OCI-LY1 (cell line): ENCODE measurements around the gene SLC9A1.

Source experiments
- H2AFZ ChIP-seq: fragments of 200-600 bp; sonication (generic), shearing (Covaris generic); 2 replicates; pipeline ENCODE4 v1.6.0; 2014; ENCODE audit warnings: antibody characterized with exemption, mild to moderate bottlenecking, low read length
- H3F3A ChIP-seq: fragments of 200-600 bp; sonication (generic), shearing (Covaris generic); 2 replicates; pipeline ENCODE4 v1.6.0; 2014; ENCODE audit warnings: mild to moderate bottlenecking, antibody characterized with exemption, low read length, moderate library complexity; ENCODE audit not compliant: insufficient read depth
- H3K27ac ChIP-seq: fragments of 200-600 bp; sonication (generic); 2 replicates; pipeline ENCODE4 v1.5.1; 2014; ENCODE audit warnings: low read length, mixed run types, mild to moderate bottlenecking, low read depth; ENCODE audit not compliant: poor library complexity, severe bottlenecking
- H3K27me3 ChIP-seq: fragments of 200-600 bp; sonication (generic); 2 replicates; pipeline ENCODE4 v1.6.0; 2014; ENCODE audit warnings: antibody characterized with exemption, mild to moderate bottlenecking, low read length, moderate library complexity; ENCODE audit not compliant: insufficient read depth
- H3K36me3 ChIP-seq: fragments of 200-600 bp; sonication (generic); 2 replicates; pipeline ENCODE4 v1.6.1; 2014; ENCODE audit warnings: mild to moderate bottlenecking, antibody characterized with exemption, low read length, moderate library complexity, mixed read lengths; ENCODE audit not compliant: insufficient read depth
- H3K4me1 ChIP-seq: fragments of 200-600 bp; sonication (generic); 2 replicates; pipeline ENCODE4 v1.5.1; 2014; ENCODE audit warnings: mild to moderate bottlenecking, low read length, moderate library complexity; ENCODE audit not compliant: insufficient read depth, severe bottlenecking
- H3K4me2 ChIP-seq: fragments of 200-600 bp; sonication (generic), shearing (Covaris generic); 2 replicates; pipeline ENCODE4 v1.6.1; 2014; ENCODE audit warnings: low read length
- H3K4me3 ChIP-seq: fragments of 200-600 bp; sonication (generic); 2 replicates; pipeline ENCODE4 v1.5.1; 2014; ENCODE audit warnings: low read length, low read depth, mild to moderate bottlenecking, mixed read lengths; ENCODE audit not compliant: poor library complexity, severe bottlenecking
- H3K79me2 ChIP-seq: fragments of 200-600 bp; shearing (Covaris generic); 2 replicates; pipeline ENCODE4 v1.6.1; 2016; ENCODE audit warnings: mixed run types, low read length, mixed read lengths; ENCODE audit not compliant: insufficient read depth
- H3K9ac ChIP-seq: fragments of 200-600 bp; sonication (generic), shearing (Covaris generic); 2 replicates; pipeline ENCODE4 v1.6.1; 2014; ENCODE audit warnings: mild to moderate bottlenecking, low read length, mixed read lengths
- H3K9me2 ChIP-seq: fragments of 200-600 bp; sonication (generic), shearing (Covaris generic); 2 replicates; pipeline ENCODE4 v1.6.1; 2014; ENCODE audit warnings: low read depth, mild to moderate bottlenecking, low read length, mixed read lengths
- H3K9me3 ChIP-seq: fragments of 200-600 bp; shearing (Covaris generic); 2 replicates; pipeline ENCODE4 v1.6.1; 2014; ENCODE audit warnings: low read length, mixed read lengths
- H4K20me1 ChIP-seq: fragments of 200-600 bp; sonication (generic), shearing (Covaris generic); 2 replicates; pipeline ENCODE4 v1.6.0; 2016; ENCODE audit warnings: mild to moderate bottlenecking, low read length; ENCODE audit not compliant: insufficient read depth
- CTCF ChIP-seq: fragments of 200-600 bp; sonication (generic), shearing (Covaris generic); IDR thresholded peaks from 2 replicates; pipeline ENCODE4 v1.5.1; 2017; ENCODE audit warnings: mild to moderate bottlenecking, antibody characterized with exemption, low read length, moderate library complexity, mixed read lengths
- EZH2 ChIP-seq: fragments of 200-600 bp; sonication (generic), shearing (Covaris generic); IDR thresholded peaks from 2 replicates; pipeline ENCODE4 v1.8.0; 2017; ENCODE audit warnings: borderline replicate concordance, mixed run types, mild to moderate bottlenecking, antibody characterized with exemption, low read length, moderate library complexity, mixed read lengths

SLC9A1 gene

GRCh38 chr1:27102134-27102706 is 52.7 kb downstream of the SLC9A1 start:
- H3K9me3 ChIP-seq: no peaks in the 10 kb centered on the region
- H2AFZ ChIP-seq: no peak overlapping the region
- H3K9ac ChIP-seq: no peak overlapping the region
- H3K4me3 ChIP-seq: no peak overlapping the region
- H3K79me2 ChIP-seq: no peaks in the 10 kb centered on the region
- H3K27me3 ChIP-seq: no peaks in the 10 kb centered on the region
- no peak overlapping the region for H3K27ac ChIP-seq
- H3K4me1 ChIP-seq: peaks cover 21% of the 10 kb centered on the region
- no peaks in the 10 kb centered on the region for H4K20me1 ChIP-seq
- H3F3A ChIP-seq: no peaks in the 10 kb centered on the region
- no peak overlapping the region for H3K4me2 ChIP-seq
- no peak for TF ChIP-seq EZH2
- no peak for TF ChIP-seq CTCF
- H3K36me3 ChIP-seq: peaks cover 19% of the 10 kb centered on the region; the same call in 1 of the 2 replicates
- no peaks in the 10 kb centered on the region for H3K9me2 ChIP-seq

- no peak overlapping the region for H2AFZ ChIP-seq
- no peaks in the 10 kb centered on the region for H3K79me2 ChIP-seq
- H4K20me1 ChIP-seq: no peaks in the 10 kb centered on the region
- no peaks in the 10 kb centered on the region for H3F3A ChIP-seq
- H3K9me3 ChIP-seq: no peaks in the 10 kb centered on the region
- TF ChIP-seq CTCF: no peak
- no peak overlapping the region for H3K9ac ChIP-seq
- peaks cover 16% of the 10 kb centered on the region for H3K4me1 ChIP-seq
- H3K9me2 ChIP-seq: no peaks in the 10 kb centered on the region
- no peaks in the 10 kb centered on the region for H3K27me3 ChIP-seq
- H3K36me3 ChIP-seq: peaks cover 19% of the 10 kb centered on the region; the same call in 1 of the 2 replicates
- no peak overlapping the region for H3K27ac ChIP-seq
- no peak overlapping the region for H3K4me3 ChIP-seq
- H3K4me2 ChIP-seq: no peak overlapping the region
Observed at GRCh38 chr1:27101696-27102095, 53.2 kb downstream of the SLC9A1 start.

GRCh38 chr1:27101054-27101491 is 53.9 kb downstream of the SLC9A1 start:
- TF ChIP-seq CTCF: no peak
- no peak for TF ChIP-seq EZH2
- Histone ChIP-seq H3K4me1 (peaks cover 12% of the 10 kb centered on the region), H3K27ac (no peak overlapping the region), H2AFZ (no peak overlapping the region), H3K9me2 (no peaks in the 10 kb centered on the region), H3K9ac (no peak overlapping the region), H3K4me2 (no peak overlapping the region), H3K79me2 (no peaks in the 10 kb centered on the region), H3K4me3 (no peak overlapping the region), H4K20me1 (no peaks in the 10 kb centered on the region), H3K27me3 (no peaks in the 10 kb centered on the region), H3F3A (no peaks in the 10 kb centered on the region), H3K9me3 (no peaks in the 10 kb centered on the region), H3K36me3 (peaks cover 18% of the 10 kb centered on the region; the same call in 1 of the 2 replicates)
